HCT116 (cell line): ENCODE data around the gene TBC1D30. TPM values are rescaled to one million over a fixed set of nuclear protein-coding genes. Genes with fewer than 3 reads are reported as not detected.

Experiments used
- ATAC-seq: fragments of 200-7000 bp; cut with Tn5 transposase; 2 replicates; pipeline ENCODE4 v1.9.1; 2020; ENCODE audit warnings: mild to moderate bottlenecking, moderate library complexity
- BruUV-seq: library from RNA; stranded (reverse); fragments of 400-500 nt; replicated peaks from 2 replicates; lab custom pipeline; 2021; lab: Mats Ljungman, UMichigan
- CTCF ChIA-PET: fragments of 300-600 bp; sonication (Branson Sonifier 250); formaldehyde crosslinking; loops from one replicate; lab custom pipeline; 2021; ENCODE audit warnings: antibody characterized with exemption; lab: Charles Lee
- POLR2A ChIA-PET: fragments of 300-600, 350-600 bp; sonication (Branson Sonifier 250); formaldehyde crosslinking; loops from one replicate; lab custom pipeline; 2021; ENCODE audit warnings: antibody characterized with exemption; lab: Charles Lee
- RAD21 ChIA-PET, 2 experiments: fragments of 300-600 bp; sonication (Branson Sonifier 250); formaldehyde crosslinking; loops; one replicate each; lab custom pipeline; 2023; ENCODE audit warnings: low total read pairs in 2 of 2; ENCODE audit not compliant: uncharacterized antibody in 2 of 2, unreplicated experiment in 2 of 2, low non-redundant PET in 1 of 2; lab: Charles Lee
- DNase-seq: peaks from one replicate; pipeline ENCODE4 v3.0.0-alpha.2; 2010; ENCODE audit warnings: low read depth, low spot score
- H2AFZ ChIP-seq: fragments of 200-600 bp; shearing (Covaris generic), sonication (generic); 2 replicates; pipeline ENCODE4 v1.6.1; 2017; ENCODE audit warnings: low read depth, mixed run types, mixed read lengths, antibody characterized with exemption, low read length; ENCODE audit not compliant: poor library complexity, severe bottlenecking
- H3K27ac ChIP-seq: 2 replicates; pipeline ENCODE4 v1.5.1; 2012; ENCODE audit warnings: low read depth, low read length
- H3K27me3 ChIP-seq: fragments of 200-600 bp; sonication (generic); 2 replicates; pipeline ENCODE4 v1.6.1; 2016; ENCODE audit warnings: mixed run types, low read length, mixed read lengths; ENCODE audit not compliant: insufficient read depth
- H3K36me3 ChIP-seq, 2 experiments: fragments of 200-500 bp in 1 of 2; fragments of 200-600 bp in 1 of 2; sonication (Bioruptor generic) in 1 of 2; sonication (generic) in 1 of 2; 2 replicates each; pipeline versions ENCODE4 v1.5.1 to v1.6.1; 2014 to 2016; ENCODE audit warnings: low read length in 2 of 2, inconsistent platforms in 1 of 2, mixed read lengths in 1 of 2, mixed run types in 1 of 2; ENCODE audit not compliant: insufficient read depth in 2 of 2, control insufficient read depth in 1 of 2
- H3K4me1 ChIP-seq, 2 experiments: fragments of 200-600 bp in 1 of 2; sonication (generic) in 1 of 2; 2 replicates each; pipeline versions ENCODE4 v1.5.1 to v1.6.1; 2012 to 2017; ENCODE audit warnings: low read length in 2 of 2, inconsistent platforms in 1 of 2, mild to moderate bottlenecking in 1 of 2, mixed read lengths in 1 of 2, mixed run types in 1 of 2, moderate library complexity in 1 of 2; ENCODE audit not compliant: insufficient read depth in 2 of 2, control insufficient read depth in 1 of 2
- H3K4me2 ChIP-seq: fragments of 200-600 bp; sonication (generic); 2 replicates; pipeline ENCODE4 v1.6.1; 2017; ENCODE audit warnings: mixed run types, low read length, mixed read lengths
- H3K4me3 ChIP-seq, 2 experiments: fragments of 200-600 bp in 1 of 2; sonication (generic) in 1 of 2; replicated peaks in 1 of 2; 2 replicates each; pipeline ENCODE4 v1.5.1; 2011 to 2016; ENCODE audit warnings: low read length in 2 of 2, control low read depth in 1 of 2, low read depth in 1 of 2, mild to moderate bottlenecking in 1 of 2, mixed read lengths in 1 of 2, mixed run types in 1 of 2
- H3K79me2 ChIP-seq: fragments of 200-600 bp; sonication (generic); 2 replicates; pipeline ENCODE4 v1.6.1; 2017; ENCODE audit warnings: mild to moderate bottlenecking, mixed run types, low read length, moderate library complexity, mixed read lengths; ENCODE audit not compliant: insufficient read depth
- H3K9ac ChIP-seq: fragments of 200-600 bp; sonication (generic); 2 replicates; pipeline ENCODE4 v1.6.1; 2016; ENCODE audit warnings: low read length, mixed read lengths
- H3K9me2 ChIP-seq: fragments of 200-600 bp; sonication (generic), shearing (Covaris generic); 2 replicates; pipeline ENCODE4 v1.6.1; 2017; ENCODE audit warnings: mixed run types, mild to moderate bottlenecking, moderate library complexity; ENCODE audit not compliant: insufficient read depth
- H3K9me3 ChIP-seq, 2 experiments: fragments of 200-500 bp in 1 of 2; fragments of 200-600 bp in 1 of 2; sonication (Bioruptor generic) in 1 of 2; sonication (generic) in 1 of 2; 2 replicates each; pipeline ENCODE4 v1.6.1; 2014 to 2017; ENCODE audit warnings: low read length in 2 of 2, mixed read lengths in 2 of 2, inconsistent platforms in 1 of 2, low read depth in 1 of 2, mild to moderate bottlenecking in 1 of 2, mixed run types in 1 of 2, moderate library complexity in 1 of 2; ENCODE audit not compliant: control insufficient read depth in 1 of 2, insufficient read depth in 1 of 2
- H4K20me1 ChIP-seq: fragments of 200-600 bp; sonication (generic), shearing (Covaris generic); 2 replicates; pipeline ENCODE4 v1.6.1; 2017; ENCODE audit warnings: mixed run types, mild to moderate bottlenecking, moderate library complexity; ENCODE audit not compliant: insufficient read depth
- CBX3 ChIP-seq: IDR thresholded peaks from 2 replicates; pipeline ENCODE4 v1.6.1; 2012; ENCODE audit warnings: low read depth
- EGR1 ChIP-seq: IDR thresholded peaks from 2 replicates; pipeline ENCODE4 v1.6.1; 2012; ENCODE audit warnings: low read depth
- EZH2 ChIP-seq: fragments of 200-600 bp; sonication (generic); IDR thresholded peaks from 2 replicates; pipeline ENCODE4 v1.6.1; 2017; ENCODE audit warnings: antibody characterized with exemption, mixed run types
- EZH2phosphoT487 ChIP-seq: fragments of 200-600 bp; IDR thresholded peaks from 2 replicates; pipeline ENCODE4 v1.6.1; 2018; ENCODE audit warnings: antibody characterized with exemption, borderline replicate concordance
- FOSL1 ChIP-seq: IDR thresholded peaks from 2 replicates; pipeline ENCODE4 v1.6.1; 2012; ENCODE audit warnings: low read depth
- JUND ChIP-seq: IDR thresholded peaks from 2 replicates; pipeline ENCODE4 v1.6.1; 2012
- POLR2A ChIP-seq: IDR thresholded peaks from 2 replicates; pipeline ENCODE4 v1.7.0; 2011; ENCODE audit warnings: borderline replicate concordance; ENCODE audit not compliant: insufficient read depth, insufficient read length; ENCODE audit errors: extremely low read depth
- POLR2AphosphoS5 ChIP-seq: IDR thresholded peaks from 2 replicates; pipeline ENCODE4 v1.6.1; 2011; ENCODE audit warnings: mild to moderate bottlenecking, low read depth, low read length, moderate library complexity
- RAD21 ChIP-seq: IDR thresholded peaks from 2 replicates; pipeline ENCODE4 v1.6.1; 2012; ENCODE audit warnings: low read depth, mild to moderate bottlenecking
- SIN3A ChIP-seq: IDR thresholded peaks from 2 replicates; pipeline ENCODE4 v1.6.1; 2012; ENCODE audit warnings: low read depth
- SP1 ChIP-seq: IDR thresholded peaks from 2 replicates; pipeline ENCODE4 v1.6.1; 2012; ENCODE audit warnings: low read depth
- SRF ChIP-seq: IDR thresholded peaks from 2 replicates; pipeline ENCODE4 v1.6.1; 2012; ENCODE audit warnings: low read depth
- YY1 ChIP-seq: IDR thresholded peaks from 2 replicates; pipeline ENCODE4 v1.6.1; 2011; ENCODE audit warnings: low read length, low read depth, moderate library complexity, mild to moderate bottlenecking; ENCODE audit not compliant: insufficient replicate concordance; ENCODE audit errors: extremely low read depth
- ZFX ChIP-seq: fragments of 450-650 bp; IDR thresholded peaks from 2 replicates; pipeline ENCODE4 v1.6.1; 2017
- ZNF274 ChIP-seq: fragments of 200-500 bp; sonication (Bioruptor generic); IDR thresholded peaks from 2 replicates; pipeline ENCODE4 v1.6.1; 2014; ENCODE audit warnings: mild to moderate bottlenecking, low read depth, low read length, inconsistent platforms
- intact Hi-C: fragments of 100-400 bp; cut with micrococcal nuclease; formaldehyde crosslinking; loops from 2 replicates; pipeline ENCODE4 v1.10.0; 2022
- total RNA-seq: library from RNA; stranded (reverse); gene quantifications from one replicate; pipeline ENCODE4 v1.2.1, GENCODE V29; 2021; ENCODE audit not compliant: unreplicated experiment
- TF ChIP-seq, protein P1 (sequence below): IDR thresholded peaks from 2 replicates; pipeline ENCODE4 v1.6.1; 2012
- TF ChIP-seq, protein P2 (sequence below), 3 experiments: fragments of 200-600 bp in 1 of 3; sonication (generic) in 1 of 3; IDR thresholded peaks in 2 of 3; conservative IDR thresholded peaks in 1 of 3; 2 replicates each; pipeline ENCODE4 v1.5.1; 2012 to 2017; ENCODE audit warnings: low read depth in 2 of 3, low read length in 2 of 3, antibody characterized with exemption in 1 of 3, borderline replicate concordance in 1 of 3, control low read depth in 1 of 3, mild to moderate bottlenecking in 1 of 3, mixed read lengths in 1 of 3, mixed run types in 1 of 3, moderate library complexity in 1 of 3; ENCODE audit not compliant: insufficient read depth in 1 of 3

TBC1D30 gene
- total RNA-seq, 1 experiment from 2014 or later, result 24.1 TPM

DNA sequence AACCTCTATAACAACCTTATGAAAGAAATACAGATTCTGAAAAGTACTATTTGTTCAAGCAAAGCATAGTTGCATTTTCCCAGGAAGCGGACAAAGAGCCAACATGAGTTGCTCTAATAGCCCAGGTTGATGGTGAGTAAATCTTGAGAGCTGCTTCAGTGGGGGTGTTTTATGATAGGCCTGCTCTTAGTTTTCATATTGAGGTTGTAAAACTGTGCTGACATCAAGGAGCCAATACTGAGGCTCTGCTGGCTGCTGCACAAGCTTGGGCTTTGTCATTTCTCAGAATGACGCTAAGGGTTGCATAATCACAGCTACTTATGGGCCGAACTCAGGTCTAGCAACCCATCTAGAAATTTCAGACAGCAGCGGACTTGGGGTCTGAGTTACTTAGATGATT, 11.5 kb downstream of the TBC1D30 start:
- RAD21 ChIA-PET, result no interaction called here
- no peak for DNase-seq
- Histone ChIP-seq H3K4me1 (no peaks in the 10 kb centered on the region), H3K9me3 (0 out of 4 replicates have a peak, but pooled peaks cover 0 to 5% of the 10 kb centered on the region in 2 experiments), H3K9ac (no peak overlapping the region), H3K27ac (no peak overlapping the region), H3K4me3 (no peak overlapping the region), H3K9me2 (no peaks in the 10 kb centered on the region), H4K20me1 (no peaks in the 10 kb centered on the region), H2AFZ (no peak overlapping the region), H3K79me2 (no peaks in the 10 kb centered on the region), H3K27me3 (no peaks in the 10 kb centered on the region), H3K4me2 (no peak overlapping the region), H3K36me3 (peaks cover 4 to 29% of the 10 kb centered on the region in 2 experiments; a peak in 3 of 4 replicates)
- no peak for ATAC-seq
- CTCF ChIA-PET, result no interaction called here
- POLR2A ChIA-PET, result no interaction called here
- BruUV-seq, result no TSS peak
- TF ChIP-seq YY1 (no peak), POLR2A (no peak), EGR1 (no peak), SRF (no peak)
- TF ChIP-seq, protein P1, sequence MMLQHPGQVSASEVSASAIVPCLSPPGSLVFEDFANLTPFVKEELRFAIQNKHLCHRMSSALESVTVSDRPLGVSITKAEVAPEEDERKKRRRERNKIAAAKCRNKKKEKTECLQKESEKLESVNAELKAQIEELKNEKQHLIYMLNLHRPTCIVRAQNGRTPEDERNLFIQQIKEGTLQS, result no peak
- intact Hi-C loops, result no loop called here

DNA sequence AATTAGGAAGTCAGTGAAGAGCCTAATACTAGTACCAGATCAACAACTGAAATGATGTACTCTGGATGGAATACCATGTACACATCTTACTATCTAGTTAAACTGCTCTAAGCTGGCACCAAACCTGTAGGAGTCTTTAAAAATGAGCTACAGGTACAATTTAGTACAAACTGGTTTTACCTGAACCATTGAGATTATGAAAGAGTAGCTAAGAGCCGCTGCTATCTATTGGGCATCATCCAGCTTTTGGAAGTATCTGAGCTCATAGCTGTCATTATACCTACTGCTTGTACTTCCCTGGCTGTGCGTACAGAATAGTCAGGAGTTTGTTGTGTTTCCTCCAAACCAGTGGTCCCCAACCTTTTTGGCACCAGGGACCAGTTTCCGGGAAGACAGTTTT, 12.4 kb downstream of the TBC1D30 start:
- Histone ChIP-seq H3K36me3 (peaks cover 4 to 29% of the 10 kb centered on the region in 2 experiments), H3K27ac (no peak overlapping the region), H3K9me2 (no peaks in the 10 kb centered on the region), H3K27me3 (no peaks in the 10 kb centered on the region), H3K4me3 (no peak overlapping the region), H3K9ac (no peak overlapping the region), H4K20me1 (no peaks in the 10 kb centered on the region), H3K4me2 (no peak overlapping the region), H3K9me3 (0 out of 4 replicates have a peak, but pooled peaks cover 0 to 5% of the 10 kb centered on the region in 2 experiments), H3K79me2 (no peaks in the 10 kb centered on the region), H3K4me1 (no peaks in the 10 kb centered on the region), H2AFZ (no peak overlapping the region)
- ATAC-seq (no peak), DNase-seq (no peak)
- ChIA-PET RAD21 (no interaction called here), CTCF (no interaction called here), POLR2A (no interaction called here)
- TF ChIP-seq SP1, result no peak
- no peak for TF ChIP-seq FOSL1
- TF ChIP-seq POLR2A, result no peak
- no peak for TF ChIP-seq SIN3A
- no peak for TF ChIP-seq CBX3
- TF ChIP-seq RAD21, result no peak
- TF ChIP-seq, protein P2, sequence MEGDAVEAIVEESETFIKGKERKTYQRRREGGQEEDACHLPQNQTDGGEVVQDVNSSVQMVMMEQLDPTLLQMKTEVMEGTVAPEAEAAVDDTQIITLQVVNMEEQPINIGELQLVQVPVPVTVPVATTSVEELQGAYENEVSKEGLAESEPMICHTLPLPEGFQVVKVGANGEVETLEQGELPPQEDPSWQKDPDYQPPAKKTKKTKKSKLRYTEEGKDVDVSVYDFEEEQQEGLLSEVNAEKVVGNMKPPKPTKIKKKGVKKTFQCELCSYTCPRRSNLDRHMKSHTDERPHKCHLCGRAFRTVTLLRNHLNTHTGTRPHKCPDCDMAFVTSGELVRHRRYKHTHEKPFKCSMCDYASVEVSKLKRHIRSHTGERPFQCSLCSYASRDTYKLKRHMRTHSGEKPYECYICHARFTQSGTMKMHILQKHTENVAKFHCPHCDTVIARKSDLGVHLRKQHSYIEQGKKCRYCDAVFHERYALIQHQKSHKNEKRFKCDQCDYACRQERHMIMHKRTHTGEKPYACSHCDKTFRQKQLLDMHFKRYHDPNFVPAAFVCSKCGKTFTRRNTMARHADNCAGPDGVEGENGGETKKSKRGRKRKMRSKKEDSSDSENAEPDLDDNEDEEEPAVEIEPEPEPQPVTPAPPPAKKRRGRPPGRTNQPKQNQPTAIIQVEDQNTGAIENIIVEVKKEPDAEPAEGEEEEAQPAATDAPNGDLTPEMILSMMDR (IDR thresholded peaks at IDR 0.05 in 2 of 3, conservative IDR thresholded peaks at IDR 0.05 in 1 of 3; ENCODE audit: borderline replicate concordance in 1 of 3, insufficient read depth in 1 of 3, low read depth in 2 of 3, low read length in 2 of 3), result no peak
- TF ChIP-seq ZFX, result no peak
- TF ChIP-seq EZH2phosphoT487, result no peak
- no peak for TF ChIP-seq JUND
- no peak for TF ChIP-seq POLR2AphosphoS5
- no peak for TF ChIP-seq ZNF274
- no peak for TF ChIP-seq EZH2
- no TSS peak for BruUV-seq
- intact Hi-C loops, result no loop called here
